NCI-H2171 treated with DMSO at 0.1 percent for 48 hours (cell line): ENCODE measurements around the gene LAMC3.

Experiments used
- DNase-seq: peaks from one replicate; lab custom pipeline; 2025; lab: John Stamatoyannopoulos, UW

The LAMC3 gene

GRCh38 chr9:131045300-131046092 lies 36.5 kb downstream of the LAMC3 start:
- no peak for DNase-seq

- no peak for DNase-seq
Observed at GRCh38 chr9:131046093-131046380, 37.1 kb downstream of the LAMC3 start.

- peak; percentile 79 for DNase-seq
Observed at GRCh38 chr9:131046581-131047202, 37.7 kb downstream of the LAMC3 start.

GRCh38 chr9:131048332-131048731 lies 39.4 kb downstream of the LAMC3 start:
- no peak for DNase-seq

GRCh38 chr9:131048820-131049219 lies 39.8 kb downstream of the LAMC3 start:
- no peak for DNase-seq

GRCh38 chr9:131049829-131050715 lies 41.1 kb downstream of the LAMC3 start:
- DNase-seq: no peak

- no peak for DNase-seq
Observed at GRCh38 chr9:131050831-131051230, 41.9 kb downstream of the LAMC3 start.

- DNase-seq: no peak
Observed at GRCh38 chr9:131051592-131052517, 42.9 kb downstream of the LAMC3 start.

GRCh38 chr9:131053896-131054295 lies 44.9 kb downstream of the LAMC3 start:
- DNase-seq: no peak

GRCh38 chr9:131056781-131057506 lies 48.0 kb downstream of the LAMC3 start:
- DNase-seq: no peak

GRCh38 chr9:131060900-131061630 lies 52.1 kb downstream of the LAMC3 start:
- DNase-seq: no peak

GRCh38 chr9:131062969-131063368 lies 54.0 kb downstream of the LAMC3 start:
- DNase-seq: no peak

- DNase-seq: no peak
Observed at GRCh38 chr9:131065599-131065998, 56.6 kb downstream of the LAMC3 start.

GRCh38 chr9:131067625-131068024 lies 58.7 kb downstream of the LAMC3 start:
- no peak for DNase-seq

GRCh38 chr9:131068076-131068816 lies 59.3 kb downstream of the LAMC3 start:
- DNase-seq: no peak

- no peak for DNase-seq
Observed at GRCh38 chr9:131069699-131070098, 60.7 kb downstream of the LAMC3 start.

- DNase-seq: no peak
Observed at GRCh38 chr9:131072107-131072870, 63.3 kb downstream of the LAMC3 start.

- DNase-seq: no peak
Observed at GRCh38 chr9:131072871-131073237, 63.9 kb downstream of the LAMC3 start.
